Mammary epithelial cell (primary cell): ENCODE data around the gene ZSCAN32.

Source experiments
- EZH2 ChIP-seq: IDR thresholded peaks from 2 replicates; pipeline ENCODE4 v1.6.1; 2012; ENCODE audit warnings: low read length, inconsistent platforms, borderline replicate concordance
- TF ChIP-seq, protein P1 (sequence below), 2 donors: IDR thresholded peaks in 1 of 2; conservative IDR thresholded peaks in 1 of 2; 2 replicates each; pipeline ENCODE4 v1.5.1; 2011 to 2012; ENCODE audit warnings: inconsistent platforms in 2 of 2, low read length in 2 of 2, mild to moderate bottlenecking in 2 of 2, control low read depth in 1 of 2, low read depth in 1 of 2; ENCODE audit not compliant: insufficient read depth in 1 of 2; ENCODE audit errors: extremely low read depth in 1 of 2

DNA sequence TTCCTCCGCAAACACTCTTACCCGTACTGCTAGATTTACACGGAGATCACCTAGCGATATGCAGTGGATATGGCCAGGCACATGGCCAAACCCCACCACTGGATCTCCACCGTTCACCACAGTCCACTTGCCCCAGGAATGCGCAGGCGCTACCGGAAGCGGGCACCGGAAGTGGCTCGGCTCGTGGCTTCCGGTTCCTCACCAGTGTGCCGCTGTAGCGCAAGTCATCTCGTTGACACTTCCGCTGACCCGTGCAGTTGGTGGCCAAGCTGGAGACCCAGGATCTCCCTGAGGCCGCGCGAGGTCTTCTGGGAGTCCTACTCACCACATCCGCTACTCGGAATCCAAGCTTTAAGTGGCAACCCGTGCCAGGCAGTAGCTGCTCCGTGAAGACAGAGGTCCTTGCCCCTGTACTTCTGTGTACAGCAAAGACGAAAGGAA, 31.0 kb upstream of the ZSCAN32 start:
- TF ChIP-seq, protein P1, sequence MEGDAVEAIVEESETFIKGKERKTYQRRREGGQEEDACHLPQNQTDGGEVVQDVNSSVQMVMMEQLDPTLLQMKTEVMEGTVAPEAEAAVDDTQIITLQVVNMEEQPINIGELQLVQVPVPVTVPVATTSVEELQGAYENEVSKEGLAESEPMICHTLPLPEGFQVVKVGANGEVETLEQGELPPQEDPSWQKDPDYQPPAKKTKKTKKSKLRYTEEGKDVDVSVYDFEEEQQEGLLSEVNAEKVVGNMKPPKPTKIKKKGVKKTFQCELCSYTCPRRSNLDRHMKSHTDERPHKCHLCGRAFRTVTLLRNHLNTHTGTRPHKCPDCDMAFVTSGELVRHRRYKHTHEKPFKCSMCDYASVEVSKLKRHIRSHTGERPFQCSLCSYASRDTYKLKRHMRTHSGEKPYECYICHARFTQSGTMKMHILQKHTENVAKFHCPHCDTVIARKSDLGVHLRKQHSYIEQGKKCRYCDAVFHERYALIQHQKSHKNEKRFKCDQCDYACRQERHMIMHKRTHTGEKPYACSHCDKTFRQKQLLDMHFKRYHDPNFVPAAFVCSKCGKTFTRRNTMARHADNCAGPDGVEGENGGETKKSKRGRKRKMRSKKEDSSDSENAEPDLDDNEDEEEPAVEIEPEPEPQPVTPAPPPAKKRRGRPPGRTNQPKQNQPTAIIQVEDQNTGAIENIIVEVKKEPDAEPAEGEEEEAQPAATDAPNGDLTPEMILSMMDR (conservative IDR thresholded peaks at IDR 0.05 in 1 of 2, IDR thresholded peaks at IDR 0.05 in 1 of 2; ENCODE audit: extremely low read depth in 1 of 2, insufficient read depth in 1 of 2, low read depth in 1 of 2, low read length in 2 of 2), result no peak
- no peak for TF ChIP-seq EZH2
